ENCODE measurements around the gene TMPRSS11A.

TMPRSS11A gene

DNA sequence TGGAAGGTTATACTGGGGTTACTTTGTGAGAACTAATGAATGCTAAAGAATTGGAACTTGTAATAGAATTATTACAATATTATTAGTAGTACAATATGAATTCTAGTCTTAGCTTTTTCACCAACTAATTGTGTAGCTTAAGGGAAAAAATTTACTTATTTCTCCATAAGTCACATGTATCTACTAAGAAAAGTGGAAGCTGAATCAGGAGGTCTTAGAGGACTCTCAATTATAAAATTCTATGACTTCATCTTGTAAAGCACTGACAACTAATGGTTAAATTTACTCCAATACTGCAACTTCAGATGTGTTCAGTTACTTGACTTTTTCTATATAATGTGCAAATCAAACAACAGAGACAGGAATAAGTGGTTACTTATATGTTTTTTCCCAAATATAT lies 78.6 kb downstream of the TMPRSS11A start:
- no peaks in the 10 kb centered on the region for H3K4me1 ChIP-seq (ENCODE audit: insufficient read depth, low read length)
- no peak overlapping the region for H3K9ac ChIP-seq (ENCODE audit: low read depth, low read length)
- no peaks in the 10 kb centered on the region for H3K36me3 ChIP-seq (ENCODE audit: insufficient read depth, low read length)
- H3K9me3 ChIP-seq (ENCODE audit: insufficient read depth, low read length, severe bottlenecking): no peaks in the 10 kb centered on the region
- no peak for ATAC-seq (ENCODE audit: insufficient read depth, low read depth)
- H3K4me2 ChIP-seq (ENCODE audit: insufficient read depth, low read length): no peak overlapping the region
- TF ChIP-seq EZH2 (IDR thresholded peaks at IDR 0.05; ENCODE audit: borderline replicate concordance, low read depth, low read length, severe bottlenecking): no peak
- TF ChIP-seq, protein P1, sequence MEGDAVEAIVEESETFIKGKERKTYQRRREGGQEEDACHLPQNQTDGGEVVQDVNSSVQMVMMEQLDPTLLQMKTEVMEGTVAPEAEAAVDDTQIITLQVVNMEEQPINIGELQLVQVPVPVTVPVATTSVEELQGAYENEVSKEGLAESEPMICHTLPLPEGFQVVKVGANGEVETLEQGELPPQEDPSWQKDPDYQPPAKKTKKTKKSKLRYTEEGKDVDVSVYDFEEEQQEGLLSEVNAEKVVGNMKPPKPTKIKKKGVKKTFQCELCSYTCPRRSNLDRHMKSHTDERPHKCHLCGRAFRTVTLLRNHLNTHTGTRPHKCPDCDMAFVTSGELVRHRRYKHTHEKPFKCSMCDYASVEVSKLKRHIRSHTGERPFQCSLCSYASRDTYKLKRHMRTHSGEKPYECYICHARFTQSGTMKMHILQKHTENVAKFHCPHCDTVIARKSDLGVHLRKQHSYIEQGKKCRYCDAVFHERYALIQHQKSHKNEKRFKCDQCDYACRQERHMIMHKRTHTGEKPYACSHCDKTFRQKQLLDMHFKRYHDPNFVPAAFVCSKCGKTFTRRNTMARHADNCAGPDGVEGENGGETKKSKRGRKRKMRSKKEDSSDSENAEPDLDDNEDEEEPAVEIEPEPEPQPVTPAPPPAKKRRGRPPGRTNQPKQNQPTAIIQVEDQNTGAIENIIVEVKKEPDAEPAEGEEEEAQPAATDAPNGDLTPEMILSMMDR (IDR thresholded peaks at IDR 0.05; ENCODE audit: borderline replicate concordance, extremely low read depth, low read length, poor library complexity, severe bottlenecking): no peak
- no peak for DNase-seq
- H3K79me2 ChIP-seq (ENCODE audit: insufficient read depth, low read length): no peaks in the 10 kb centered on the region
- no peak overlapping the region for H3K27ac ChIP-seq (ENCODE audit: low read length)
- H4K20me1 ChIP-seq (ENCODE audit: insufficient read depth, low read length): no peaks in the 10 kb centered on the region
- H2AFZ ChIP-seq (ENCODE audit: low read depth, low read length): no peak overlapping the region
- H3K4me3 ChIP-seq (ENCODE audit: low read depth in 1 of 2, low read length in 2 of 2): no peak overlapping the region
- no peaks in the 10 kb centered on the region for H3K27me3 ChIP-seq (ENCODE audit: insufficient read depth, low read length, poor library complexity)

DNA sequence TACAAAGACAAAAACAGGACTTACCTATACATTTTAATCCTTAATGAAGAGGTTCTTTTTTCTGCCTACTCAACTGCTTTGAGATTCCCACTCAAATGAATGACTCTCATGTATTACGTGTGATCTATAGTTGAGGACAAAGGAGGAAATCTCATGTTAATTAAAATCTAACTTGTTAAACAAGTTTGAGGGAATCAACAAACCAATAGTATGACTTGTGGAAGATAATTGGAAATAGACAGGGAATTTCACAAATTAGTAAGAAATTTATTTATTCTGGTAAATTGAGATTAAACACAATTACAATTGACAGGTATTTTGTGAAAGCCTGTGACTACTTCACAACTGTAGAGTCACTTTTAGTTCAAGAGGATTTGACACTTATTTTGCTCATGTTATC lies 79.4 kb downstream of the TMPRSS11A start, which contains the start of gene TMPRSS11D:
Gene TMPRSS11D, minus strand, starts transcription at position 101 of the 400 bp plus-strand sequence. Its CDS starts 69 bp downstream, at position 32.
- Histone ChIP-seq H3K4me3 (ENCODE audit: low read depth in 1 of 2, low read length in 2 of 2) (no peak within 1 kb of the TSS), H3K4me2 (ENCODE audit: insufficient read depth, low read length) (no peak within 1 kb of the TSS), H2AFZ (ENCODE audit: low read depth, low read length) (no peak within 1 kb of the TSS), H3K27ac (ENCODE audit: low read length) (no peak within 1 kb of the TSS), H3K9me3 (ENCODE audit: insufficient read depth, low read length, severe bottlenecking) (no peaks in the 10 kb centered on the region), H3K79me2 (ENCODE audit: insufficient read depth, low read length) (no peaks in the 10 kb centered on the region), H3K27me3 (ENCODE audit: insufficient read depth, low read length, poor library complexity) (no peaks in the 10 kb centered on the region), H3K36me3 (ENCODE audit: insufficient read depth, low read length) (no peaks in the 10 kb centered on the region), H3K9ac (ENCODE audit: low read depth, low read length) (no peak within 1 kb of the TSS), H4K20me1 (ENCODE audit: insufficient read depth, low read length) (no peaks in the 10 kb centered on the region), H3K4me1 (ENCODE audit: insufficient read depth, low read length) (no peaks in the 10 kb centered on the region)
- no peak for TF ChIP-seq EZH2 (IDR thresholded peaks at IDR 0.05; ENCODE audit: borderline replicate concordance, low read depth, low read length, severe bottlenecking)
- TF ChIP-seq, protein P1 (IDR thresholded peaks at IDR 0.05; ENCODE audit: borderline replicate concordance, extremely low read depth, low read length, poor library complexity, severe bottlenecking): no peak
- DNase-seq: no peak
- ATAC-seq (ENCODE audit: insufficient read depth, low read depth): no peak

DNA sequence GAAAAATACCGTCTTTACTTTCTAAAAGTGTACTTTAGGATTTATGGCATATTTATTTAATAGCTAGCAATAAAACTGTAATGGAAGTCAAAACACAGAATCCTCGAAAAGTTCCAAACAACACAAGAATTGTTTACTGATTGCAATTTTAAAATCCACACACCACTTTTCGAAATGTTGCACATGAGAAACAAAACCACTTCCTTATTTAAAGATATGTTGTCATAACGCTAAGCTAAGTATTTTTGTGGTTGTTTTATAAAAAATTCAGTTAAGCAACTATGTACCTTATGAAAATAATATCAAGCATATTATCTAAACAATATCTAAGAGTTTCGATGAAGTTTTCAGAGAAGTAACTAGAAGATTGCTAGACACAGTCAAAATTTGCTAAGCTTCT lies 79.8 kb downstream of the TMPRSS11A start:
- Histone ChIP-seq H3K4me3 (ENCODE audit: low read depth in 1 of 2, low read length in 2 of 2) (no peak overlapping the region), H3K9me3 (ENCODE audit: insufficient read depth, low read length, severe bottlenecking) (no peaks in the 10 kb centered on the region), H2AFZ (ENCODE audit: low read depth, low read length) (no peak overlapping the region), H3K9ac (ENCODE audit: low read depth, low read length) (no peak overlapping the region), H3K79me2 (ENCODE audit: insufficient read depth, low read length) (no peaks in the 10 kb centered on the region), H4K20me1 (ENCODE audit: insufficient read depth, low read length) (no peaks in the 10 kb centered on the region), H3K4me1 (ENCODE audit: insufficient read depth, low read length) (no peaks in the 10 kb centered on the region), H3K4me2 (ENCODE audit: insufficient read depth, low read length) (no peak overlapping the region), H3K27me3 (ENCODE audit: insufficient read depth, low read length, poor library complexity) (no peaks in the 10 kb centered on the region), H3K36me3 (ENCODE audit: insufficient read depth, low read length) (no peaks in the 10 kb centered on the region), H3K27ac (ENCODE audit: low read length) (no peak overlapping the region)
- ATAC-seq (ENCODE audit: insufficient read depth, low read depth) (no peak), DNase-seq (no peak)
- TF ChIP-seq, protein P1 (IDR thresholded peaks at IDR 0.05; ENCODE audit: borderline replicate concordance, extremely low read depth, low read length, poor library complexity, severe bottlenecking): no peak
- no peak for TF ChIP-seq EZH2 (IDR thresholded peaks at IDR 0.05; ENCODE audit: borderline replicate concordance, low read depth, low read length, severe bottlenecking)

All from DND-41 (cell line).